NCI-H2171 treated with DMSO at 0.1 percent for 48 hours (cell line): Measurements from ENCODE around the gene SIX5.
"Not testable (repeated sequence)": the region's sequence is repeated elsewhere in the genome, so short reads cannot be mapped to it uniquely, and the experiment has no call there.

Source experiments
- DNase-seq: peaks from one replicate; lab custom pipeline; 2025; lab: John Stamatoyannopoulos, UW

SIX5 gene

DNA sequence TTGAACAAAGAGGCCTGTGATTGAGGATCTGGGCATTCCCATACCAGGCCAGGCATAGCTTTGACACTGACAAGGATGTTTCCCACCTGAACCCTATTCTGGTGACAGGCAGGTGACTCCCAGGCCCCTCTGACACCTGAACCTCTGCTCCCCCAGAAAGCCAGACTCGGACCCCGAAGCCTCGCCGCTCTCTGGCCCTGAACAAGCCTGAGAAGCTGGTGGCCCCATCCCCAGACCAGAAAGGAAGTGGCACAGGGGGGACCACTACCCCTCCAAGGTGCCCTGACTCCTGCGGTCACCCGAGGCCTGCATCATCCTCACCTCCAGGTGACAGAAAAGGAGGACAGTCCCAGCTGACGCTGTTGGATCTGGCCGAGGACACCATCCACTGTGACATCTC is 14.7 kb downstream of the SIX5 start:
- DNase-seq: no peak

DNA sequence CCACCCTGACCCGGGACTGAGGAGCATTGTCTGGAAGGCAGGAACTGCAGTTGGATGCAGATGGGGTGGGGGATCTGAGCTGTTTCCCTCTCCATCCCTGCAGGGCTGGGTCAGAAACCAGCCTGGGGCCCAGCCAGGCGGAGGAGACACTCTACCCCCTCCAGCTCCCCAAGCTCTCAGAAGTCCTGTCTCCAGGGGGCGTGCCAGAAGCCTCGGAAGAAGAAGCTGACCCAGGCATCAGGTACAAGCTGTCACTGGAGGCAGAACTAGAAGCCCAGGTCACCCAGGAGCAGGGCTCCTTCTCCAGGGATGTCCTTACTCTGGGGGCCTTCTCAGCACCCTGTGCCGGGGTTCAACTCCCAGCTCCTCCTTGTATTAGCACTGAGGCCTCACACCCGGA is 15.5 kb downstream of the SIX5 start:
- no peak for DNase-seq

DNA sequence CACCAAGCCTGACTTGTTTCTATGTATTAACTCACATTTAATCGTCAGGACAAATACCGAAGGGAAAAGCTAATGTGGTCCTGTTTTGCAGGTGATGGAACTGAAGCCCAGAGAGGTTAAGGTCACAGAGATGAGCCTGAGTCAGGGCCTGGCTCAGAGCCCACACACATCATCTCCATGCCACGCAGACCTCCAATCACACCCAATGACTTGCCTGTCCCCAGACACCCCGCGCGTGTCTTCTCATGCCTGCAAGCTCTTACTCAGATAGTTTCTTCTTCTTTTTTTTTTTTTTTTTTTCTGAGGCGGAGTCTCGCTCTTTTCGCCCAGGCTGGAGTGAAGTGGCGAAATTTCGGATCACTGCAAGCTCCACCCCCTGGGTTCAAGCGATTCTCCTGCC is 16.4 kb downstream of the SIX5 start:
- DNase-seq: peak; percentile 35

DNA sequence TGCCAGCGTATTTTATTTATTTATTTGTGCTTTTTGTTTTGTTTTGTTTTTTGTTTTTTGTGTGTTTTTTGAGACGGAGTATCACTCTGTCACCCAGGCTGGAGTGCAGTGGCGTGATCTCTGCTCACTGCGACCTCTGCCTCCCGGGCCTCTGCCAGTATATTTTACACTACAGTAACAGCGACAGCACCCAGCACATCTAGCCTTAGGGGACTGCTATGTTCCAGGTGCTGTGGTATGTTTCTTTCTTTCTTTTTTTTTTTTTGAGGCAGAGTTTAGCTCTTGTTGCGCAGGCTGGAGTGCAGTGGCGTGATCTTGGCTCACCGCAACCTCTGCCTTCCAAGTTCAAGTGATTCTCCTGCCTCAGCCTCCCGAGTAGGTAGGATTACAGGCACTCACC is 17.6 kb downstream of the SIX5 start:
- not testable (repeated sequence) for DNase-seq

DNA sequence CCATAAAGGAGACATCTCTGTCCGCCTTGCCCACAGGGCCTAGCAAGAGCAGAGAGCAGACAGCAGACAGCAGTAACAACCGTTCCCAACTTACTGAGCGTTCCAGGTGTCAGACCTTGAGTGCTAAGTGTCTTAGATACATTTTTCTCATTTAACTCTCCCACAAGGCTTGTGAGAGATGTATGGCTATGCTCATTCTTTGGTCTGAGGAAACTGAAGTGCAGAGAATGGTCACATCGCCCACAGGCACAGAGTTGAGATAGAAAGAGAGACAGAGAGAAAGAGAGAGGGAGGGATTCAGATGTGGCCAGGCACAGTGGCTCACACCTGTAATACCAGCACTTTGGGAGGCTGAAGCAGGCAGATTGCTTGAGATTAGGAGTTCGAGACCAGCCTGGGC is 21.5 kb downstream of the SIX5 start:
- DNase-seq: no peak

DNA sequence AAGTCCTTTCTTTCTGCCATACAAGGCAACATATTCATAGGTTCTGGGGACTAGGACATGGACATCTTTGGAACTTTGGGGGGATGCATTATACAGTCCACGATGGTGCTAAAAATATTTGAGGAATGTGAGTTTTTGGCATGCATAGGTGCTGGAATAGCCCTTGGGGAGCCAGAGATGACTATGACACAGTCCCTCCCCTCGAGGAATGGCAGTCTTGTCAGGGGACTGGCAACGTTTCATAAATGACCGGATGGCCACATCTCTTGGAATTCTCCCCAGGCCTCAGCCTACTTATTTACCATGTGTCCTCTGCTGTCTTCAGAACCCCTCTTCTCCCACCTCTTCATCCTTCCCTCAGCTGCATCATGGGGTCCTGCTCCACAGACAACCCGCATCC is 22.2 kb downstream of the SIX5 start:
- DNase-seq: no peak

DNA sequence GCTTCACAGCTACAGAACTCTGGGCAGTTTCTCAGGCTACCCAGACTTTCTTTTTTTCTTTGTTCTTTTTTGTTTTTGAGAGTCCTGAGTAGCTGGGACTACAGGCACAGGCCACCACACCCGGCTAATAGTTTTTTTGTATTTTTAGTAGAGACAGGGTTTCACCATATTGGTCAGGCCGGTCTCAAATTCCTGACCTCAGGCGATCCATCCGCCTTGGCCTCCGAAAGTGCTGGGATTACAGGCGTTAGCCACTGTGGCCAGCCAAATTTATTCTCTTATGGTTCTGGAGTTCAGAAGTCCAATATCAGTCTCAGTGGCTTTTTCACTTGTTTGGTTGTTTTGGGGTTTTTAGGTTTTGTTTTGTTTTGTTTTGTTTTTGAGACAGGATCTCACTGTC is 23.4 kb downstream of the SIX5 start:
- no peak for DNase-seq

DNA sequence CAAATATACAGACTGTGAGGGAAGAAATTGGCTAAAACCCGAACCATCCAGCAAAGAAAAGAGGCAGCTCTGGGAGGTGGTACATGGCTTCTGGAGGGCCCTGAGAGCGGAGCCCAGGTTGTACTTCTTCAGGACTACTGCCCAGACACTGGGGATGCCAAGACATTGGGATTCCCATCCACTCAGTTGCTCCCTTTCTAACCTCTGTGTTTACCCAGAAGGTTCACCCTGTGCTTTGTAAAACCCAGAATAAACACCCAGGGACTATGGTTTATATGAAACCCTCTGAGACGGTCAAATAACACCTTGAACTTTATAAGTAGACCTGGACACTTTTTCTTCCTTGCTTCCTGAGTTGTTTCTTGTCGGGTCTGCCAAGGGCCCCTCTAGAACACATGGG is 26.1 kb downstream of the SIX5 start:
- DNase-seq: no peak

DNA sequence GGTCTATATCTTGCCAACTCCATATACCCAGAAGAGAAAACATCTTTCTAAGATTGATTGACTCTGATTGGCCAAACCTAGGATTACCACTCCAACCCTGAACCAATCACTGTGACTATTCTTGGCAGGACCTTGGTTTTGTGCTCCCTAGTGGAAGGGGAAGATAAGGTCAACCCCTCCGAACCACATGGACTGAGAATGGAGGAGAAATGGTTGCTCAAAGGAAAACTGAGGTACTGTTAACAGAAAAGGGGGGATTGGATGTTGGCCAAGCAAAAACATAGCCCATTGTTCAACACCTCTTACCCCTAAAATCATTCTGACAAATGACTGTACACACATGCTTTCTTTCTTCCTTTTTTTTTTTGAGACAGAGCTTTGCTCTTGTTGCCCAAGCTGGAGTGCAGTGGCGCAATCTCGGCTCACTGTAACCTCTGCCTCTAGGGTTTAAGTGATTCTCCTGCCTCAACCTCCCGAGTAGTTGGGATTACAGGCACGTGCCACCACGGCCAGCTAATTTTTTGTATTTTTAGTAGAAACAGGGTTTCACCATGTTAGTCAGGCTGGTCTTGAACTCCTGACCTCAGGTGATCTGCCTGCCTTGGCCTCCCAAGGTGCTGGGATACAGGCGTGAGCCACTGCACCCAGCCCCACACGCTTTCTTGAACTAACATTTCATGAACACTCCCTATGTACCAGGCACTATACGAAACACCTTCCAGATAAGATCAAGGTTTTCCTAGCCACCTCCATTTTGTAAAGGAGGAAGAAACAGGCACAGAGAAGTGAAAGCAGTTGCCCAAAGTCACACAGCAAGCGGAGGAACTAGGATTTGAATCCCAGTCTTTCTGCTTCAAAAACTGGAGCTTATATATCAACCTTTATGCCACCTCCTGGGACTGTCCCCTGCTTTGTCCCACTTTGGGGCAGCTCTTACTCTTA is 29.3 kb downstream of the SIX5 start:
- DNase-seq: no peak

DNA sequence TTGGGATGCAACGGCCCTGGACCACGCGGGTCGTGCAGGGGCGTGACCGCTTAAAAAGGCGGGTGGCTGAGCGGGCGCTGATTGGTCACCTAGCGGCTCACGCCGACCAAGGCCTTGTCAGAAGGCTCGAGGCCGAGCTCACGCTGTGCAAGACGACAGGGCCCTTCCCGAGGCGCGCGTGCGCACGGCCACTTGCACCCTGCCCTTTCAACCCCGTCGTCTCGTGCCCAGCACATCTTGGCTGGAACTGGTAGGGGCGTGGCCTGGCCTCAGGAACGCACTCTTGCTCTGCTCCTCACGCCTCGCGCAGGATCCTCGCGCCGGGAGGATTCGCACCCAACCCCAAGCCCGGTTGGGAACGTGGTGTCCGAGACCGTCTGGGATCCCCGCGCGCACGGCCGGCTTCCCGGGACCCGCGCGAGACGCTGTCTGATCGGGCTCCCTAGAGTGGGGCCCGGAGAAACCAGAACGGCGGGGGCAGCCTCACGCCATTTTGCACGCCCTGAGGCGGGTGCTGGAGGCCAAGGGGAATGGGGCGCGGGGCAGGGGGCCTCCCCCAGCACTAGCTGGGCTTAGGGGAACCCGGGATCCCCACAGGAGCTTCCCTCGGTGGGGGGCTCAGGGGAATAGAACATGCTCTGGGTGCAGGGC is 35.8 kb downstream of the SIX5 start, which contains the start of gene MEIOSIN:
Gene MEIOSIN, plus strand, starts transcription at position 280 of the 651 bp plus-strand sequence. CDS start 1,938 bp downstream, outside the sequence.
- DNase-seq: no peak

DNA sequence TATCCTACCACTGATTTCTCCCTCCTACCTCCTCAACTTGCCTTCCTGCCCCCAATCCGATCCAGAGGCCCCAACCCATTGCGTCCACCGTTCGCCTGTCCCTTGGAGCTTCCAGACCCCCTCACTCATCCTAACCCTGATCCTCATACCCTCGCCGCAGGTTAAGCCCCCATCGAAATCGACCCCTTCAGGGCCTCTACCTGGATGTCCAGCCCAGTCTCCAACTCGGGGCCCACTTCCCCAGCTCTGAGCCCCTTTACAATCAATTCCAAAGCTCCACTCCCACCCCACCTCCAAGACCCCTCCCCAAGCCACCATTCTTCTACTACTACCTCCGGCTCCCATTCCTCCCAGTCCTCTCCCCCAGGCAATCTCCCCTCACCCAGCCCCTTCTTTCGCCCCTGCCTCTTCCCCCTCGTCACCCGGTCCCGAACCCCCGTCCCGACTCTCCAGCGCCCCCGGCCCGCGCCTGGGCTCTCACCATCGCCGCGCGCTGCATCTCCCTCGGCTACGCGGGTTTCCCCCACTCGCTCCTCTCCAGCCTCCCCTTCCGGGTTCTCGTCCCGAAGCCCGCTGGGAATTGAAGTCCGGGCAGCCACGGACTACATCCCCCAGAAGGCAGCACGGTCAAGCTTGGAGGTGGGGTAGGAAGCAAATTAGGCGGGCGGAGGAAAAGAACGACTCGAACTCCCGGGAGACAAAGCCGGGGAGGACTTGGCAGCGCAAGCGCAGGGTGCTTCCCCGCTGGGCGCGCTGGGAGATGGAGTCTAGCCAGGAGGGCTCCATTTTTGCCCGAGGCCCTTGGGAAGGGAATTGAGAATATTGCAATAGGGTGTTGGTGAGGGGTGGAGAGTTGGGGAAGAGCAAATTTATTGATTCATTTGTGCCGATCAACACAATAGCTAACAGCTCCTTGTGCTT is 38.4 kb downstream of the SIX5 start, which contains the start of gene FBXO46:
Gene FBXO46, minus strand, starts transcription at position 529 of the 921 bp plus-strand sequence. CDS start 17,401 bp downstream, outside the sequence.
- peak; percentile 99 for DNase-seq

DNA sequence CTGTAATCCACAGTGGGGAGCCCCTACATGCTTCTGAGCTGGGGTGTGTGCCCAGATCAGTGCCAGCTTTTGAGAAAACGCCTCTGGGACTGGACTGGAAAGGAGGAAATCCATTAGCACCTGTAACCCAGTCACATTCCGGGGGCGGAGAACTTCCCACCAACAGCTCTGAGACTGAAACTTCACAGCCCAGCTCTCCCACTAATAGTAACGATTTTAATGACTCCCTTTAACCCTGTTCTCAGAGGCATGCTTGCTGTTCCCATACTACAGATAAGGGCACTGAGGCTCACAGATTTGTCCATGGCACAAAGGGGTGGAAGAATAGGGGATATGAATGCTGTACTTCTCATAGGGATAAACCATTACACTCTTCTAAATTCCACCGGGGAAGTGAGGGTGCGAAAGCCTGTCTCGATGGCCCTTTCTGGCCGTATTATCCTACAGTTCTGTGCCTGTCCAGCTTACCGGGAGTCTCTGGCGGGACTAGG is 39.2 kb downstream of the SIX5 start:
- no peak for DNase-seq

DNA sequence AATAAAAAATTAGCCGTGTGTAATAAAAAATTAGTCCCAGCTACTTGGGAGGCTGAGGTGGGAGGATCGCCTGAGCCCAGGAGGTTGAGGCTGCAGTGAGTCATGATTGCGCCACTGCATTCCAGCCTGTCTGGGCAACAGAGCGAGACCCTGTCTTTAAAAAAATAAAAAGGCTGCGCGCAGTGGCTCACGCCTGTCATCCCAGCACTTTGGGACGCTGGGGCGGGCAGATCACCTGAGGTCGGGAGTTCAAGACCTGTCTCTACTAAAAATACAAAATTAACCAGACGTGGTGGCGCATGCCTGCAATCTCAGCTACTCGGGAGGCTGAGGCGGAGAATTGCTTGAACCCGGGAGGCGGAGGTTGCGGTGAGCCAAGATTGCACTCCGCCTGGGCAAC is 40.4 kb downstream of the SIX5 start:
- DNase-seq: not testable (repeated sequence)

DNA sequence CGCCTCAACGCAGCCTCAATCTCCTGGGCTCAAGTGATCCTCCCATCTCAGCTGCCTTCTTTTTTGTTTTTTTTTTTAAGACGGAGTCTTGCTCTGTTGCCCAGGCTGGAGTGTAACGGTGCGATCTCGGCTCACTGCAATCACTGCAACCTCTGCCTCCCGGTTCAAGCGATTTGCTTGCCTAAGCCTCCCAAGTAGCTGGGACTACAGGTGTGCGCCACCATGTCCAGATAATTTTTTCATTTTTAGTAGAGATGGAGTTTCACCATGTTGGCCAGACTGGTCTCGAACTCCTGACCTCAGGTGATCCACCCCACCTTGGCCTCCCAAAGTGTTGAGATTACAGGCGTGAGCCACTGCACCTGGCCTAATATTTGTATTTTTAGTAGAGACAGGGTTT is 49.0 kb downstream of the SIX5 start:
- not testable (repeated sequence) for DNase-seq

DNA sequence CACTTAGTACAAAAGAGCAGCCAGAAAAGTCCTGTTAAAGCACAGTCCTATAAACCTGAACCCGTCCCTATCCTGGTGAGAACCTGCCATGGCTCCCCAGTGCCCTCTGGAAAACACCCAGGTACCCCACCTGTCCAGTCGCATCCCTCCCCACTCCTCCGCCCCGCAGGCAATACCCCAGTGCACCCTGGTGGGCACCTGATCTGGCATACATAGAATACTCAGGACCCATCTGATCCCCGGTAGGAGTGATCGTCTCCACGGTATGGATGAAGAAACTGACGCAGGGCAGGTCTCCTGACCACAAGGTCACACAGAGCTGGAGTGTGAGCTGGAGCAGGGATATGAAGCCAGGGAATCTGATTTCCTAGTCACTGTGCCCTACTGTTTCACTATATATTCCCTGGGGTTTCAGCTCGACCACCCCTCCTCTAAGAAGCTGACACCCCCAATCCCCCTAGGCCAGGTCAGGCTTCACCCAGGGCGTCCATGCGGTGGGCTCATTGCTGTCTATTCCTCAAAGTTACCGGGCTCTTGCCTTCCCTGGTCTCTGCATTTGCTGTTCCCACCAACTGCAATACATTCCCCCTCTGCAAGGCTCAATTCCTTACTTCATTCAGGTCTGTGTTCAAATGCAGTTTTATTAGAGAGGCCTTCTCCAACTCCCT is 50.9 kb downstream of the SIX5 start:
- no peak for DNase-seq

DNA sequence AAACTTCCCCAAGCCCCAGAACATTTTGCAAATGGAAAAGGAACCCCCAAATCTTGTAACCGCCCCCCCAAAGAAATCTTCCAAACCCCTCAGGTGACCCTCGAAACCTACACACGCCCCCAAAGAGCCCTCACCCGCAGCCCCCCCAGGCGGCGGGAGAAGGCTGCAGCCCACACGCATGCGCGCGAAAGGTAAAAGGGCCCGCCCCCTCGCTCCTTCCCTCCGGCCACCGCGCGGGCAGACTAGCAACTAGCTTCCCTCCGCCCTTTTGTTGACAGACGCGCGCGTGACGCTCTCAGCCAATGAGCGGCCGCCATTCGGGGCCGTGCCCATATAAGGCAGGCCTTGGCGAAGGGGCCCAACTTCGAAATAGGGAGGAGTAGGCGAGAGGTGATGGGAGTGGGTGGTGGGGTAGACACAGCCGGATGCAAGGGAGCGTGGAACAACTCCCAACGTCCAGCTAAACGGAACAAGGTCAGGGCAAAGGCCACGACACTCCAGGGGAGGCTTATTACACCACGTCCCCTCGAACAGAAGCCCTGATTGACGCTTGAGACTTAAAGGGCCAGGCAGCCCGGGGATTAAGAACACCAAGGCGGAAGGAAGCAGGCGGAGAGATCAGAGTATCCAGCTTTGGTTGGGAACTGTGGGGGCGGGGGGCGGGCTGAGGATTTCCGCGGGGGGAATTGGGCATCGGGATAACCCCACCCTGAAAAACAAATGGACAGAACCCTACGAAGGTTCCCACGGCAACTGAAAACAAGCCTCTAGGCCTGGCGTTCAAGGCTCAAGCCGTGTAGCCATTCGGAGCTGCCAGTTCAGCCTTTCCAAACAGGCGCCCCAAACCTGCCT is 51.7 kb downstream of the SIX5 start:
- peak; percentile 99 for DNase-seq

DNA sequence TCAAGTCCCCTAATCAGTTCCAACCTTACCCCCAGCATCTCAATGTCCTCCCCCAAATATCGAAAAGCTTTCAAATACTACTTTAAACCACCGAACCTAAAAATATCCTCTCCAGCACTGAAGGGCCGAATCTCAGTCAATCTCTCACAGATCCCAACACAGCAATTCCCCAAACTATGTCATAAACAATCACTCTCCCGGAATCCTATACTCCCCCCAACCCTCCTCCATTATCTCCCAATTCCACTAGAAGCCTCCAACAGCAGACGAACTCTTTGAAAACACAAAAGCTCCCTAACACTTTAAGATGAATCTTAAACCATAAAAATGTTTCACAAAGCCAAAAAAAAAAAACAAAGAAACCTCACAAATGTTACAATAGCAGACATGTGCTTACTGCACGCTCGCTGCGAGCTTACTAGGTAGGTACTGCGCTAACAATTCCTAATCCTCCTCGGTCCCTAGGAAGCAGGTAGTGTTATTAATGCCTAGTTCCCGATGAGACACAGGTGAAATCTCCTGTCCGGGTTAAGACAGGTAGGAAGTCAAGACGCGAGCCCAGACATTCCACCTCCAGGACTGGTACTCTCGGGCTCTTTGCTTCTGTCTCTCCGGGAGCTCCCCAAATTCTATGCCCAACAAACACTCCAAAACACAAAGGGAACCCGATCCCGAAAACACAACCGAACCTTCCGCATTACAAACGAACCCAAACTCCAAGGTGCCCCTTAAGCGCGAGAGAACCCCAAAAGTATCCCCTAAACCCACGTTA is 52.5 kb downstream of the SIX5 start:
- DNase-seq: peak; percentile 45

DNA sequence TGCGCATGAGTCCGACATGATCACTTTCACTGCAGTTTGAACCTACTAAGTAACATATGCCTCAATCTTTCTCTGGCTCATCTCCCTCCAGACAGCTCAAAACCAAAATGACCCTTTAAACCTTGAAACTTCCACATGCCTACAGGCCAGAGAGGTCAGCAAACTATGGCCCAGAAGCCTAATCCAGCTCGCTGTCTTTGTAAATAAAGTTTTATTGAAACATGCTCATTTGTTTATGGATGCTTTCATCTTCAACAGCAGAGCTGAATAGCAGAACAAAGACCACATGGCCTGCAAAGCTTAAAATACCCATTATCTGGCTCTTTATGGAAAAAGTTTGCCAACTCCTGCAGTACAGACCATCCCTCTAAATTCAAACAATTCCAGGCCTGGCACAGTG is 53.9 kb downstream of the SIX5 start:
- no peak for DNase-seq
